Stimulated activated CD4-positive, alpha-beta T cell treated with anti-CD3 and anti-CD28 coated beads, Interleukin-12 subunit alpha, Interleukin-12 subunit beta, amount 100 ng/mL, for 4 hours (primary cell): ENCODE data around the gene OLFML3.
"Not testable (repeated sequence)": the region's sequence is repeated elsewhere in the genome, so short reads cannot be mapped to it uniquely, and the experiment has no call there.

ENCODE experiments used
- DNase-seq: peaks from one replicate; pipeline ENCODE4 v3.0.0-alpha.2; 2020

OLFML3 gene, protein sequence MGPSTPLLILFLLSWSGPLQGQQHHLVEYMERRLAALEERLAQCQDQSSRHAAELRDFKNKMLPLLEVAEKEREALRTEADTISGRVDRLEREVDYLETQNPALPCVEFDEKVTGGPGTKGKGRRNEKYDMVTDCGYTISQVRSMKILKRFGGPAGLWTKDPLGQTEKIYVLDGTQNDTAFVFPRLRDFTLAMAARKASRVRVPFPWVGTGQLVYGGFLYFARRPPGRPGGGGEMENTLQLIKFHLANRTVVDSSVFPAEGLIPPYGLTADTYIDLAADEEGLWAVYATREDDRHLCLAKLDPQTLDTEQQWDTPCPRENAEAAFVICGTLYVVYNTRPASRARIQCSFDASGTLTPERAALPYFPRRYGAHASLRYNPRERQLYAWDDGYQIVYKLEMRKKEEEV

DNA sequence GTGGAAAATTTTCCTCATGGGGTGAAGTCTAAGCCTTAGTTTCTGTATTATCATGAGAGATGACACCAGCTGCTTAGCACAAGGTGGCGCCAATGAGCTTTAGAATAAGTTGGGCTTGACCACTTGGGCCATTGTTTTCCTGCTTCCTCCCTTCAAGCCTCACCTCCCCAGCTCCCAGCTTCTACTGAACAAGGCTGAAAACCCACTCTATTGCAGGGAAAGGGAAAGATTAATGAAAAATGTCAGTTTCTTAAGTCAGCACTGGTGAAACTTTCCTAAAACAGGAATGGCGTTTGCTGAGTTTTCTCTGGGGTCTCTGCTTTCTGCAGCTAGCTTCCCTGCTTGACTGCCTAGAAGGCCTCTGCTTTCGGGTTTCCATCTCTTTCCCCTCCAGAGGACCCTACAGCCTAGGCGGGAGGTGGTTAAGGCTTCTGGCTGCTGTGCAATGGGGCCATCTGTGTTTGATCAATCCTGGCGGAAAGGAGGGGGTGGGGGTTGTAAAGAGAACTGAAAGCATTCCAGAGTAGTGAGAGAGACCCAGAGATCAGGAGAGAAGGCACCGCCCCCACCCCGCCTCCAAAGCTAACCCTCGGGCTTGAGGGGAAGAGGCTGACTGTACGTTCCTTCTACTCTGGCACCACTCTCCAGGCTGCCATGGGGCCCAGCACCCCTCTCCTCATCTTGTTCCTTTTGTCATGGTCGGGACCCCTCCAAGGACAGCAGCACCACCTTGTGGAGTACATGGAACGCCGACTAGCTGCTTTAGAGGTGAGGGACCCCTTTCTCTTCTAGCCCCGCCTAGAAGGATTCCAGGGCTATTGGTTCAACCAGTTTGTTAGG is at the start of gene OLFML3:
Gene OLFML3, plus strand, starts transcription at position 612 of the 840 bp plus-strand sequence. Its CDS starts 43 bp downstream, at position 655.
- peak; percentile 39 for DNase-seq

DNA sequence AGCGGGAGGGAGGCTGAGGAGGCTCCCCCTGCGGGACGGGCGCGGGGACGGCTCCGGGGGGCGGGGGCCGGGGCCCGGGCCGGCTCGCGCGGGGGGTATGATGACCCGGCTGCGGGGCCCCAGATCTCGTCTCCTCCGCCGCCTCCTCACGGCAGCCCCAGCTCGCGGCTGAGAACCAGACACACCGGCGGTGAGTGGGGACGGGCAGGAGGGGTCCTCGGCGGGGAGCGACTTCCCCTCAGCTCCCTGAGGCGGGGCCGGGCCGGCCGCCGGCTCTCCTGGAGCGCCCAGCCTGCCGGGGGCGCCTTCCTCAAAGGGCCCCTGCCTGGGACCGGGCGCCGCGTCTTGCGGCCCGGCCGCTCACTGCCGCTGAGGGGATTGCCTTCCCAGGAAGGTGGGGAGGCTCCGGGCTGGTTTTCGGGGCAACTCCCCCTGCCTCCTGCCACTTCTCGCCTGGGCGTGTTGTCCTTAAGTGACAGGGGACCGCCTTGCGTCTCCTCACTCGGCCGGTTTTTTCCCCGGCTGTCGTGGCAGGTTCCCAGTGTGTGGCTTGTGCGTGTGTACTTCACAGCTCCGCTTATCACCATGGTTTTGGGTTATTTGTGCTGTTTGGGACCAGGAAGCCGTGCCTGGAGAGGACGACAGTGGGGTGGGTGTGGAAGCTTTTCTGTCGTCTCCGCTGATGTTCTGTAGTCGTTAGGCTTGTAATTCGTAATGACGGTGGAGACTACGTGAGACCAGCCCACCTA is 49.4 kb upstream of the OLFML3 start:
- DNase-seq, result peak; percentile 48

DNA sequence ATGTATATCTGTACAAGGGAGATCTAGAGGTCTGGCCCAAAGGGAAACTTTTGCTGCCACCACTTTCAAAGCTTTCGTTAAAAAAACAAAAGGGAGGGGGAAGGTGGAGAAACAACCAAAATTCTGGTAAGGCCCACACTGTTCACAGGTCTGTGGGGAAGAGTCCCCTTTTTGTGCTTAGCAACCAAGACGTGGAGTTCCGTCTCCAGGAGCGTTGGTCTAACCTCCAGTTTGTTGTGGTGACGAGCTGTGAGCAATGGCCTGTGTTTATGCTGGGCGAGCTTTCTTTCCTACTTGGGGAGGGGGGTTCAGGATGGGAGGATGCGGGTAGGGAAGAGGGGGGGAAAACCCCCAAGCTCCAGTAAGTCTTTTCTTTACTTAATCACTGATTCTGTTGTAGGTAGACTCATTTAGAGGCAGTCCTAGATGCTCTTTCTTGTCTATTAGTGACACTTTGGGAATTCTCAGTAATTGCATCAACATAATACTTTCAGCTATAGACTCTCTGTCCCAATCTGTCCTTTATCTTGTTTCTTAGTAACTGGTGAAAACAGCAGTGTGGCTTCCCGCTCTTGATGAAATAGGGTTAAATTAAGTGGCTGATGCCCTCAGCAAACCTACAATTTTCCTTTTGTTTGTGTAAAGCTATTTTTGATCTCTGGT is 48.6 kb upstream of the OLFML3 start:
- DNase-seq, result peak; percentile 22

DNA sequence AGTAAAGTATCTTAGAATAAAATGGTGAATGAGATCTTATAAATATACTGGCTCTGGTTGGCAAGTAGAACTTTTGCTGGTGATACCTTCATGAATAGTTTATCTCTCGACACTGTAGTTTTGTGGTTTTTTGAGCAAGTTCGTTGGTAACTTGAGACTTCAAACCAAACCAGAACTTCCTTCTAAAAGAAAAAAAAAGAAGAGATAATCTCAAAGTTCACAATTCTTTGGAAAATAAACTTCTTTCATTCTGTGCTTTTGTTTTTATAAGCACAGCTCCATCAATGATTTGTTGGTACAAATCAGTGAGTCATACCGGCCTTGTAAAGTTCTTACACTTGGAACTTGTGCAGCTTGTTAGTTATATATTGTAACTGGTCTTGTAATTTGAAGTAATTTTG is 47.8 kb upstream of the OLFML3 start:
- no peak for DNase-seq

DNA sequence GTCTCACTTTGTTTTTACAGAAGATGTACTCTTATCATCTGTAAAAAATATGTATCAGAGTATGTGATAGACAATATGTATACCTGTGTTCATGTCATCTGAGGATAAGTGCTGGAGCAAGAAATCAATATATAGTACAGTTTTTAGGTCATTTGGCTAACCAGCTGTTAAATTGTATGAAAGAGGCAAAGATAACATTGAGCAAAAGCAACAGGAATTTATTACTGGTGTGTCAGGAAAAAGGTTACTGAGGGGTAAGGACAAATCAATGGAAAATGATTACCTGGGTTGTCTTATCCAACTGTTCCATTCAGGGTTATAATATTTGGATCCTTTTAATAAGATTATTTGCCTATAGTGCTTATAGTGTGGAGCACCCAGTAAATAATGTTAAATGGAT is 45.3 kb upstream of the OLFML3 start:
- DNase-seq, result no peak

DNA sequence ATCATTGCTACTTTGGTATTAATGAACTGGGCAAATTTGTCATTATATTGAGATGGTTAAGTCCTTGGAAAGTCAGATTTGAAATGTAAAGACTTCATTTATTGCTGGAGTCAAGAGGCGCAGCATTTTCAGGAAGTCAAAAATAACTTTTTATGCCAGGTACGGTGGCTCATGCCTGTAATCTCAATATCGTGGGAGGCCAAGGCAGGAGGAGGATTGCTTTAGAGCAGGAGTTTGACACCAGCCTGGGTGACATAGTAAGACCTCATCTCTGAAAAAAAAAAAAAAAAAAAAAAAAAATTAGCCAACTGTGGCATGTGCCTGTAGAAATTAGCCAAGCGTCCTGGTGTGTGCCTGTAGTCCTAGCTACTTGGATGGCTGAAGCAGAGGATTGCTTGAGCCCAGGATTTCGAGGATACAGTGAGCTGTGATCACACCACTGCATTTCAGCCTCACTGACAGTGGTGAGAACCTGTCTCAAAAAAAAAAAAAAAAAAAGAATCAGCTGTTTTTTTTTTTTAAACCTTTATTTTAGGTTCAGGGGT is 44.7 kb upstream of the OLFML3 start:
- no peak for DNase-seq

DNA sequence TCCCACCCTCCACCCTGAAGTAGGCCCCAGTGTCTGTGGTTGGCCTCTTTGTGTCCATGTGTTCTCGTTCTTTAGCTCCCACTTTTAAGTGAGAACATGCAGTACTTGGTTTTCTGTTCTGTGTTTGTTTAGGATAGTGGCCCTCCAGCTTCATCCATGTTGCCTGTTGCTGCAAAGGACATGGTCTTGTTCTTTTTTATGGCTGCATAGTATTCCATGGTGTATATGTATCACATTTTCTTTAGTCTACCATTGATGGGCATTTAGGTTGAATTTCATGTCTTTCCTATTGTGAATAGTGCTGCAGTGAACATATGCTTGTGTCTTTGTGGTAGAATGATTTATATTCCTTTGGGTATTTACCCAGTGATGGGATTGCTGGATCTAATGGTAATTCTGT is 44.1 kb upstream of the OLFML3 start:
- no peak for DNase-seq

DNA sequence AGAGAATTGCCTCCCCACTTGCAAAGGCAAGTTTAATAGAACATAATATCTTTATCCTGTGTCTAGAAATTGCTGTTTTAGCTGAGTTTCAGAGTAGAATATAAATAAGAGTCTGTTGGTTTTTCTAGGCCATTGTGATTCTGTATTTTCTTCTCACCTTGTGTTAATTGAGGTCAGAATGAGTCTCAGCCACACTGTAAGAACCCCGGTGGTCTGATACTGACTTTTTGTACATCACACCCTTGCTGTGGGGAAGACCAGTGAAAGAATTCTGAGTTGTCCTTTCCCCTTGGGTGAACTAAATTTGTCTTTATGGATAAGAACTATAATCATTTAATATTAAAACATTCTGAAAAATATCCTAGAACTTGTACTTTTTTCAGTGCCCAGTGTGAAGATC is 43.3 kb upstream of the OLFML3 start:
- no peak for DNase-seq

DNA sequence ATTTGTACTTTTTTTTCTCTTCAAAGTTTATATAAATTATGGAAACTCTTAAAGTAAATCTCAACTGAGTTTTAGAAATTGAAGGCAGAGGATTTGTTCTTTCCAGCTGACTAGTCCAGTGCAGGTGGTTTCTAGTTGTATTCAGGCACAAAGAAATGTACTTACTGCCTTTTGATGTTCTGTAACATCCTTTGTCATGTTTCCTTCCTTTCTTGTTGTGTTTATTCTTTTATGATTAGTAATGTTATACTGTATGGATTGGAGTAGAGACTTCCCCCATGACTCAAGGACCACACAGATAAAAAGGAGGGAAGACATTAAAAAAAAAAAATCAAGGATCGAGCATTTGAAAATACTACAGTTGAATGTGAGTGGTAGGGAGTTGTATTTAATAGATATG is 42.1 kb upstream of the OLFML3 start:
- no peak for DNase-seq

DNA sequence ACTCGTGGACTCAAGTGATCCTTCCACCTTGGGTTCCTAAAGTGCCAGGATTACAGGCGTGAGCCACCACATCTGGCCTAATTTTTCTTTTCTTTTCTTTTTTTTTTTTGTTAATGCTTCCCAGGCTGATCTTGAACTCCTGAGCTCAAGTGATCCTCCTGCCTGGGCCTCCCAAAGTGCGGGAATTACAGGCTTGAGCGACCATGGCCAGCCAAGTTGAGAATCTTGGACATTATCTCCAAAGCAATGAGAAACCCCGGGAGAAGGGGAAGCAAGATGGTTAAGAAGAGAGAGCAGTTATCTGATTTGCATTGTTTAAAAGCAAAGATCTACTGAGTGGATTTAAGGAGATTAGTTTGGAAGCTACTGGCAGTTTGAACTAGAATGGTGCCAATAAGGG is 41.1 kb upstream of the OLFML3 start:
- no peak for DNase-seq

DNA sequence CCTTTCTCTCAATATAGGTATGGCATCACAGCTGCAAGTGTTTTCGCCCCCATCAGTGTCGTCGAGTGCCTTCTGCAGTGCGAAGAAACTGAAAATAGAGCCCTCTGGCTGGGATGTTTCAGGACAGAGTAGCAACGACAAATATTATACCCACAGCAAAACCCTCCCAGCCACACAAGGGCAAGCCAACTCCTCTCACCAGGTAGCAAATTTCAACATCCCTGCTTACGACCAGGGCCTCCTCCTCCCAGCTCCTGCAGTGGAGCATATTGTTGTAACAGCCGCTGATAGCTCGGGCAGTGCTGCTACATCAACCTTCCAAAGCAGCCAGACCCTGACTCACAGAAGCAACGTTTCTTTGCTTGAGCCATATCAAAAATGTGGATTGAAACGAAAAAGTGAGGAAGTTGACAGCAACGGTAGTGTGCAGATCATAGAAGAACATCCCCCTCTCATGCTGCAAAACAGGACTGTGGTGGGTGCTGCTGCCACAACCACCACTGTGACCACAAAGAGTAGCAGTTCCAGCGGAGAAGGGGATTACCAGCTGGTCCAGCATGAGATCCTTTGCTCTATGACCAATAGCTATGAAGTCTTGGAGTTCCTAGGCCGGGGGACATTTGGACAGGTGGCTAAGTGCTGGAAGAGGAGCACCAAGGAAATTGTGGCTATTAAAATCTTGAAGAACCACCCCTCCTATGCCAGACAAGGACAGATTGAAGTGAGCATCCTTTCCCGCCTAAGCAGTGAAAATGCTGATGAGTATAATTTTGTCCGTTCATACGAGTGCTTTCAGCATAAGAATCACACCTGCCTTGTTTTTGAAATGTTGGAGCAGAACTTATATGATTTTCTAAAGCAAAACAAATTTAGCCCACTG is 38.7 kb upstream of the OLFML3 start:
- no peak for DNase-seq

DNA sequence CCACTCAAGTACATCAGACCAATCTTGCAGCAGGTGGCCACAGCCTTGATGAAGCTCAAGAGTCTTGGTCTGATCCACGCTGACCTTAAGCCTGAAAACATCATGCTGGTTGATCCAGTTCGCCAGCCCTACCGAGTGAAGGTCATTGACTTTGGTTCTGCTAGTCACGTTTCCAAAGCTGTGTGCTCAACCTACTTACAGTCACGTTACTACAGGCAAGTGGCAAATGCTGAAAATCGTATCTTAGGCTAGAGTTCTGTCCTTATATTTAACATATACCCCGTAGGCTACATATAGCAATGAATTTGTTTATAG is 38.1 kb upstream of the OLFML3 start:
- DNase-seq, result no peak

DNA sequence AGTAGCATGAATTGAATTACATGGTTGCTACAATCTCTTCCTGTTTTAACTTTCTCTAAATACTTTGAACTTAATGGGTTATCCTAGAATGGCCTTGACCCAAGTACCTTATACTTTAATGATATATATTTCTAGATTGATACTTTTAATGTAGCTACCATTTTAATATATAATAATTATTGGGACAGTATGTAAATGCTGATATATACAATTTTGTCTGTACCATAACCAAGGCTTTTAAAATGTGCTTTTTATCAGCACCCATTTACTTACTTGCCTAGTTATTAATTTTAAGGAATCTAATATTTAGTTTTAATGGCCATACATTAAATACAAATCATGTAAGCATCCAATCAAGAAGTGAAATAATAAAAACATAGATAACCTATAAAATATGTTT is 36.7 kb upstream of the OLFML3 start:
- DNase-seq, result no peak

DNA sequence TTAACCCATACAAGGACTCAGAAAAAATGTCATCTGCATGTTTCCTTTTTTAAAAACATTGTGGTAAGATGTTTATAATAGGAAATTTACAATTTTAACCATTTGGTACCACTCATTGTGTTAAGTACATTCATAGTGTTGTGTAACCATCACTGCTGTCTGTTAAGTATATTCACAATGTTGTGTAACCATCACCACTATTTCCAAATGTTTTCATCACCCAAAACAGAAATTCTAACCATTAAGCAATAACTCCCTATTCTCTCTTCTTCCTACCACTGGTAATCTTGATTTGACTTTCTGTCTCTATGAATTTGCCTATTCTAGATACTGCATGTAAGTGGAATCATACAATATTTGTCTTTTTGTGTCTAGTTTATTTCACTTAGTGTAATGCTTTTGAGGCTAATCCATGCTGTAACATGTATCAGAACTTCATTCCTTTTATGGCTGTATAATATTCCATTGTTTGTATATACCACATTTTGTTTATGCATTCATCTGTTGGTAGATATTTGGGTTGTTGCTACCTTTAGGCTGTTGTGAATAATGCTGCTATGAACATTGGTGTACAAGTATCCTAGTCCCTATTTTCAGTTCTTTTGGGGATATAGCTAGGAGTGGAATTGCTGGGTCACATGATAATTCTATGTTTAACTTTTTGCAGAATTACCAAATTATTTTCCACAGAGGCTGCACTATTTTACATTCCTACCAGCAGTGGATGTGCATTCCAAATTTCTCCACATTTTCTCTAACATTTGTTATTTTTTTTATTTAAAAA is 36.1 kb upstream of the OLFML3 start:
- DNase-seq, result no peak

DNA sequence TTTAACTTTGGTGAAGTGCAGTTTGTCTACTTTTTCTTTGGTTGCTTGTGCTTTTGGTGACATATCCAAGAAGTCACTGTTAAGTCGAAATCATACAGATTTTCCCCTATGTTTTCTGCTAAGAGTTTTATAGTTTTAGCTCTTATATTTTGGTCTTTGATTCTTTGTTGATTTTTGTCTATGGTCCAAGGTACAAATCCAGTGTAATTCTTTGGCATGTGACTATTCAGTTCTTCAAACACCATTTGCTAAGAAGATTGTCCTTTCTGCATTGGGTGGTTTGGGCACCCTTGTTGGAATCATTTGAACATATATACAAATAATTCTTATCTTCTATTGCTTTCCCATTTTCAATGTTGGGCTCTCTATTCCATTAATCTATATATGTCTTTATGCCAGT is 33.9 kb upstream of the OLFML3 start:
- no peak for DNase-seq

DNA sequence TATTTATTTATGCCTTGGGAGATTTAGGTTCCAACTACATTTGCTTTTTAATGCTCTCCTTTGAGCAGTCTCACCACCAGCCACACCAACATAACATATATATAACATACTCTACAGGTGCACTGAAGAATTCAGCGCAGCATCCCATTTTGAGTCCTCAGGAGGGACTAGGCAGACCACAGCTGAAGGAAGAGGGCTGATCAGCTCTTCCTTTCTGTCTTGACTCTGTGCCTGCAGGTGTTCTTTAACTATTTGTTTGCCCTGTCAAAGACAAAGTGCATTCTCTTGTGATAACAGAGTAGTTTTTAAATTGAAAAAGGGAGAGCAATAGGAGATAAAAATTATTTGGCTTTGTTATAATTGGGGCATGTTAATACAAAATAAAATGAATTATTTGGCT is 33.2 kb upstream of the OLFML3 start:
- DNase-seq, result no peak

DNA sequence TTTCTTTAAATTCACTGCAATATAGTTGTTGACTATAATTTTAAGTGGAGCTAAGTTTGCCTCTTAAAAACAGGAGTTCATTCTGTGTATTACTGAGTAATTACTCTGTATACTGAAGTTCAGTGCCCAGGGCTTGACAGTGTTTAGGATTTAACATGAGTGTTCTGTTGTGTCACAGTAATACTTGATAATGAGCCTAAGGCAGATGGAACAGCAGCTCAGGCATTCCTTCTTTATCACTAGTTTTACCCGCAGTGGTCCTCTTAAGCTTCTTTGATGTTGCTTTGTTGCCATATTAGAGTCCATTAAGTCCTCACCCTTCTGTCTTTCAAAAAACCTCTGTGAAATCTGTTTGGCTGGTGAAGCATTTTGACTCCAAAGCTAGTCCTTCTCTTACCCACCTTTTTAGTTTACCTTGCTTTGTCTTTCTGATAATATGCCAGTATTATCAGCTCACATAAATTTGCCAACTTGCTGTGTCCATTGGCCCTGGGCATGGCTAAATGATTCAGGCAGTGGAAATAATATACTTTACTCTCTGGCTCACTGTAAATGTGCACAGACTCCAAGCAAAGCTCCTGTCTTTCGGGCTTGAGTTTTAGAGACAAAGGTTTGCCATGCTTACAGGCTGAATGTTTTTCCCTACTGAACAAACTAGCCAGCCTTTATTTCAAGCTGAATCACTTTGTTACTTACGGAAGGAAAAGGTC is 32.4 kb upstream of the OLFML3 start:
- DNase-seq, result no peak

DNA sequence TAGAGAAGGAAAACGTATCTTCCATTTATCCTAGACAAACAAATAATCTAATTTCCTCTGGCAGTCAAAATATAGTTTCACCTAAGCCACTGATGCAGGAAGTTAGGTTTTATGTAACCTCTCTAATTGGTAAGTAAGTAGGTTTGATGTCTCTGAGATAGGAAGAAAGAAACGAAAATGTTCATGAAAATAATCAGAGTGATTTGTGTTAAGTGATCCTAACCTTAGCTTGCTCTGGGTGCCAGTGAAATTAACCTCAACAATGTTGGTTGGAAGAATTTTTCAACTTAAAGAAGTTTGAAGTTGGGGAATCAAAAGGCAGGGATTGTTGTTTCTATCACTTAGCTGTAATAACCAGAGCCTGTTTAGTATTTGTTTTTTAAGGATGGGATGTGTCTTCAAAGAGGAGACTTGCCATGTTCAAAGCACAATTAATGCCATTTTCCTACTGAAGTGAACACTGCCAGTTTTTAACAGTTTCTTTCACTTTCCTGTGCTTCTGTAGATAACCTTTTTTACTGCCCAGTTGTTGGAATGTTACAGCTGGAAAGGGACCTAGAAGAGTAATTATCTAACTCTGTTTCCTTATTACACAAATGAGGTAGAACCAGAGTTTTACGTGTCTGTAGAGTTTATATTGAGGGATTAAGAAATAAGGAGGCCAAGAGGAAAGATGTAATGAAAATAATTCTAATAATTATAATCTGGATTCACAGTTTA is 31.7 kb upstream of the OLFML3 start:
- DNase-seq, result no peak

DNA sequence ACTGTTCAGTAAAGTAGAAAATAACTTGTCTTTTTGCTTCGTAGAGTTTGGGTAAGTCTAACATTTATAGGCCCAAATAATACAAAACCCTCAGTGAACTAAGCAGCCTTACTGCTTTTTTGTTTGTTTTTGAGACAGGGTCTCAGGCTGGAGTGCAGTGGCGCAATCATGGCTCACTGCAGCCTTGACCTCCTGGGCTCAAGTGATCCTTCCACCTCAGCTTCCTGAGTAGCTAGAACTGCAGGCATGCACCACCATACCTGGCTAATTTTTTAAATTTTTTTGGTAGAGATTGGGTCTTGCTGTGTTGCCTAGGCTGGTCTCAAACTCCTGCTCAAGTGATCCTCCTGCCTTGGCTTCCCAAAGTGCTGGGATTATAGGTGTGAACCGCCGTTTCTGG is 31.1 kb upstream of the OLFML3 start:
- DNase-seq, result not testable (repeated sequence)

DNA sequence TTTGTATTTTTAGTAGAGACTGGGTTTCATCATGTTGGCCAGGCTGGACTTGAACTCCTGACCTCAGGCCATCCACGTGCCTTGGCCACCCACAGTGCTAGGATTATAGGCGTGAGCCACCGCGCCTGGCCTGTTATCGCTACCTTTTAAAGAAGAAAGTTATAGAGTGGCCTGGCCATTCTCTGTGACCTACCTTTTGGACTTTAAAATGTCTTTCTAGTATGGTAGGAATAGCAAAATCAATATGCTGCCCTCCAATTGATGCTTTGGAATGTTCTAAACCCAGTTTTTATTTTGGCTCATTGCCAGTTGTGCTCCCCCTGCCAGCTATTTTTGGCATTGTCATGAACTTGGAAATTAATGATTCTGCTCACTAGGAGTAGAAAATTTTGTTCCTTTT is 30.3 kb upstream of the OLFML3 start:
- no peak for DNase-seq
